GM12874 (cell line): Measurements from ENCODE around the gene TMED10.

Experiments
- TF ChIP-seq, protein P1 (sequence below): IDR thresholded peaks from 2 replicates; pipeline ENCODE4 v1.5.1; 2011; ENCODE audit warnings: low read depth, mild to moderate bottlenecking, control low read depth, low read length, moderate library complexity; ENCODE audit not compliant: insufficient read depth

TMED10 gene

DNA sequence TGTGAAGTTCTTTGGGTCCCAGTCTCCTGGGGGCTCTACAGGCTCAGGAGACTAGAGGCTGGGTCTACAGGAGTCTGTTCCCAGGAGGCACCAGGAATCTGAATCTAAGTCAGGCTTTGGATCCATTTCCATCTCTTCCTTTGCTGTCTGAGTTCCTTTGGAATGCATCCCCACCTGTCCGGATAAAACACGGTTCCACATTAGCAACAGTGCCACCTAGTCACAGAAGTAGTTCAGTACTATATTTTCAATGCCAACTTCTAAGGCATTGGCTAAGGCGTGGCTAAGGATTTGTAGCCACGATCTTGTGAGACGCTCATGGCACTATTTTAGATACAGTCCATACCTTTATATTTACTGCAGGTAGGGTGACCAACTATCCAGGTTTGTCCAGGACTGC is 91.9 kb downstream of the TMED10 start:
- TF ChIP-seq, protein P1, sequence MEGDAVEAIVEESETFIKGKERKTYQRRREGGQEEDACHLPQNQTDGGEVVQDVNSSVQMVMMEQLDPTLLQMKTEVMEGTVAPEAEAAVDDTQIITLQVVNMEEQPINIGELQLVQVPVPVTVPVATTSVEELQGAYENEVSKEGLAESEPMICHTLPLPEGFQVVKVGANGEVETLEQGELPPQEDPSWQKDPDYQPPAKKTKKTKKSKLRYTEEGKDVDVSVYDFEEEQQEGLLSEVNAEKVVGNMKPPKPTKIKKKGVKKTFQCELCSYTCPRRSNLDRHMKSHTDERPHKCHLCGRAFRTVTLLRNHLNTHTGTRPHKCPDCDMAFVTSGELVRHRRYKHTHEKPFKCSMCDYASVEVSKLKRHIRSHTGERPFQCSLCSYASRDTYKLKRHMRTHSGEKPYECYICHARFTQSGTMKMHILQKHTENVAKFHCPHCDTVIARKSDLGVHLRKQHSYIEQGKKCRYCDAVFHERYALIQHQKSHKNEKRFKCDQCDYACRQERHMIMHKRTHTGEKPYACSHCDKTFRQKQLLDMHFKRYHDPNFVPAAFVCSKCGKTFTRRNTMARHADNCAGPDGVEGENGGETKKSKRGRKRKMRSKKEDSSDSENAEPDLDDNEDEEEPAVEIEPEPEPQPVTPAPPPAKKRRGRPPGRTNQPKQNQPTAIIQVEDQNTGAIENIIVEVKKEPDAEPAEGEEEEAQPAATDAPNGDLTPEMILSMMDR: no peak

DNA sequence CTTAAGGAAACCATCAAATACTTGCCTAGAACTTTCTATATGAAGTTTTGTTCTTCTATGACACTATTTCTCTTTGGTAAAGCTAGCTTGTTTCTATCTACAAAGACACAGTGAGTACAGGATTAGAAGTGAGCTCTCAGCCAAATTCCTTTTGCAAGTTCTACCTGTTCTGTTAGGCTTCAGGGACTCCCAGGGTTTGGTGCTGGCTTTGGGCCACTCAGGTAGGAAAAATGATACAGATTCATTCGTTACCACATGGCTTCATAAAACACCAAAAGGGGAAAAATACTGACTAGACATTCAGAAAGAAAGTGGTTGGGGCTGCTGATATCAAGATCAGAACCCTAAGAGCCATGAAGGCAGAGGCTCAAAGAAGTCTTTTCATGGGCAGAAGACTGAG is 93.1 kb downstream of the TMED10 start:
- TF ChIP-seq, protein P1: no peak

DNA sequence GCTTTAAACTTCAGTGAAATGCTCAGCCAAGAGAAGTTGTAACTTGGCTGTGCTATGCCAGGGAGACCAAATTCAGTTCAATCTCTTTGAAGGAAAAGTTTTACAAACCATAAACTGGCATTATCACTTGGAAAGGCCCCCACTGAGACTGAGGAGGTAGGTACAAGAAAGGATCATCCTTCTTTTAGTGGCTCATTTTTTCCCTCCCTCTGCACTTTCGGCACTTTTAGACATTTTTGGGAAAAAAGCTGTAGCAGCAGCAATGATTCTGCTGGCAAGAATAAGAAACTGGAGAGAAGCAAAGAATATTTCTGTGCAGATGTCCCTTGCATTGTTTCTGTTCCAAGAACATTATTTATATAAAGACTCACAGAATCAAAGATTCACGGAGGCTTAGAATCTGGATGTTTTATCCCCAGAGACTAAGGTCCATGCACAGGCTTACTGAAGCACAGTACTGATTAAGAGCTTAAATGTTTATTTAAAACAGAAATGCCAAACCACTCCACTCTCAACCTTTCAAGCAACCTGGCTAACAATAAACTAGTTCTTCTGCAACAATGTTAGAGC is 94.7 kb downstream of the TMED10 start:
- TF ChIP-seq, protein P1: no peak
